H1 (cell line): Measurements from ENCODE around the gene TRIOBP. TPM values are rescaled to one million over a fixed set of nuclear protein-coding genes. Genes with fewer than 3 reads are reported as not detected.

Experiments
- ASH2L ChIP-seq: fragments of 200-600, 300-600 bp; sonication (generic); IDR thresholded peaks from one replicate; pipeline ENCODE4 v1.7.1; 2017; ENCODE audit warnings: low read length
- CBX5 ChIP-seq: fragments of 300-800, 300-1000 bp; sonication (generic); IDR thresholded peaks from 2 replicates; pipeline ENCODE4 v1.7.1; 2016; ENCODE audit warnings: antibody characterized with exemption, low read length, low read depth
- CHD1 ChIP-seq: IDR thresholded peaks from 2 replicates; pipeline ENCODE4 v1.6.1; 2012; ENCODE audit warnings: low read depth, low read length, improper control_type of control experiment
- CHD2 ChIP-seq: IDR thresholded peaks from 2 replicates; pipeline ENCODE4 v1.6.1; 2012; ENCODE audit warnings: low read length, improper control_type of control experiment
- FOSL1 ChIP-seq: IDR thresholded peaks from 2 replicates; pipeline ENCODE4 v1.6.1; 2011; ENCODE audit warnings: mild to moderate bottlenecking, low read depth, low read length, moderate library complexity; ENCODE audit not compliant: insufficient read depth
- JUN ChIP-seq: IDR thresholded peaks from 2 replicates; pipeline ENCODE4 v1.6.1; 2011; ENCODE audit warnings: low read depth, mild to moderate bottlenecking, improper control_type of control experiment, low read length
- MAFK ChIP-seq: IDR thresholded peaks from 2 replicates; pipeline ENCODE4 v1.6.1; 2012; ENCODE audit warnings: low read depth, mild to moderate bottlenecking, improper control_type of control experiment, low read length
- NRF1 ChIP-seq: IDR thresholded peaks from 2 replicates; pipeline ENCODE4 v1.6.1; 2011; ENCODE audit warnings: mild to moderate bottlenecking, low read depth, low read length, improper control_type of control experiment
- RBBP5 ChIP-seq: IDR thresholded peaks from 2 replicates; pipeline ENCODE4 v1.7.1; 2012; ENCODE audit warnings: low read depth, mild to moderate bottlenecking, inconsistent platforms, low read length, moderate library complexity, borderline replicate concordance
- SIRT6 ChIP-seq: IDR thresholded peaks from one replicate; pipeline ENCODE4 v1.7.1; 2012; ENCODE audit warnings: low read length, inconsistent platforms
- polyA plus RNA-seq, 7 experiments: library from polyadenylated mRNA; depleted of rRNA in 3 of 7; stranded (reverse) in 5 of 7; unstranded in 2 of 7; fragments of >200 nt in 5 of 7; fragments of 200-250 nt in 2 of 7; gene quantifications; 1 replicate in 5 of 7; 2 replicates in 1 of 7; 4 replicates in 1 of 7; pipeline versions ENCODE4 v1.2.1 to v1.2.3, GENCODE V29; 2011 to 2013; ENCODE audit warnings: missing spikeins in 2 of 7, mixed read lengths in 2 of 7
- total RNA-seq: library from RNA; stranded (reverse); fragmentation: NEBNext Ultra II Directional; extraction: Animal tissue kit (Norgen Biotek cat#: 25700); gene quantifications from 2 replicates; pipeline ENCODE4 v1.2.1, GENCODE V29; 2021
- TF ChIP-seq, protein P1 (sequence below): fragments of 300-600 bp; sonication (generic); IDR thresholded peaks from 2 replicates; pipeline ENCODE4 v1.7.1; 2012; ENCODE audit warnings: low read length, moderate library complexity, mild to moderate bottlenecking, inconsistent platforms; ENCODE audit not compliant: insufficient replicate concordance
- TF ChIP-seq, protein P2 (sequence below): IDR thresholded peaks from 2 replicates; pipeline ENCODE4 v1.6.1; 2012; ENCODE audit warnings: inconsistent platforms

Gene TRIOBP
- total and polyA plus RNA-seq, 2 of the 8 experiments (the other 6 are each of a cell fraction or from before 2014, with no cell fraction given) = 18.2 to 27.3 TPM

DNA sequence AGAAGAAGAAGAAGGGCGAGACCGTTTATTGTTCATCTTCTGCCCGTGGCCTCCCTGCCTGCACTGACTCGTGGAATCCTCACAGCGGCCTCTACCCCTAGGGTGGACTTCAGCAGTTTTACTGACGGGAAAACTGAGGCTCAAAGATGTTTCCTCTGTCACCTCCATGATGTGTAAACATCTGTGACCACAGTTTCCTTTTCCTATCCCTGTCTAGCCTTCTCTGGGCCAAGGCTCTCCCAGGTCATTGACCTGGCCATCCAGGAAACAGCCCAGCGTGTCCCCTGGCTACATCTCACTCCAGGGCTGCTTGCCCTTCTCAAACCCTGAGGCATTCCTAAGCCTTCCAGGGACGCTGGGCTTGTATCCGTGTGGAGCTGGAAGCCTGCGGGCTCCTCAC is 61.8 kb downstream of the TRIOBP start (continued):
- TF ChIP-seq, protein P1, sequence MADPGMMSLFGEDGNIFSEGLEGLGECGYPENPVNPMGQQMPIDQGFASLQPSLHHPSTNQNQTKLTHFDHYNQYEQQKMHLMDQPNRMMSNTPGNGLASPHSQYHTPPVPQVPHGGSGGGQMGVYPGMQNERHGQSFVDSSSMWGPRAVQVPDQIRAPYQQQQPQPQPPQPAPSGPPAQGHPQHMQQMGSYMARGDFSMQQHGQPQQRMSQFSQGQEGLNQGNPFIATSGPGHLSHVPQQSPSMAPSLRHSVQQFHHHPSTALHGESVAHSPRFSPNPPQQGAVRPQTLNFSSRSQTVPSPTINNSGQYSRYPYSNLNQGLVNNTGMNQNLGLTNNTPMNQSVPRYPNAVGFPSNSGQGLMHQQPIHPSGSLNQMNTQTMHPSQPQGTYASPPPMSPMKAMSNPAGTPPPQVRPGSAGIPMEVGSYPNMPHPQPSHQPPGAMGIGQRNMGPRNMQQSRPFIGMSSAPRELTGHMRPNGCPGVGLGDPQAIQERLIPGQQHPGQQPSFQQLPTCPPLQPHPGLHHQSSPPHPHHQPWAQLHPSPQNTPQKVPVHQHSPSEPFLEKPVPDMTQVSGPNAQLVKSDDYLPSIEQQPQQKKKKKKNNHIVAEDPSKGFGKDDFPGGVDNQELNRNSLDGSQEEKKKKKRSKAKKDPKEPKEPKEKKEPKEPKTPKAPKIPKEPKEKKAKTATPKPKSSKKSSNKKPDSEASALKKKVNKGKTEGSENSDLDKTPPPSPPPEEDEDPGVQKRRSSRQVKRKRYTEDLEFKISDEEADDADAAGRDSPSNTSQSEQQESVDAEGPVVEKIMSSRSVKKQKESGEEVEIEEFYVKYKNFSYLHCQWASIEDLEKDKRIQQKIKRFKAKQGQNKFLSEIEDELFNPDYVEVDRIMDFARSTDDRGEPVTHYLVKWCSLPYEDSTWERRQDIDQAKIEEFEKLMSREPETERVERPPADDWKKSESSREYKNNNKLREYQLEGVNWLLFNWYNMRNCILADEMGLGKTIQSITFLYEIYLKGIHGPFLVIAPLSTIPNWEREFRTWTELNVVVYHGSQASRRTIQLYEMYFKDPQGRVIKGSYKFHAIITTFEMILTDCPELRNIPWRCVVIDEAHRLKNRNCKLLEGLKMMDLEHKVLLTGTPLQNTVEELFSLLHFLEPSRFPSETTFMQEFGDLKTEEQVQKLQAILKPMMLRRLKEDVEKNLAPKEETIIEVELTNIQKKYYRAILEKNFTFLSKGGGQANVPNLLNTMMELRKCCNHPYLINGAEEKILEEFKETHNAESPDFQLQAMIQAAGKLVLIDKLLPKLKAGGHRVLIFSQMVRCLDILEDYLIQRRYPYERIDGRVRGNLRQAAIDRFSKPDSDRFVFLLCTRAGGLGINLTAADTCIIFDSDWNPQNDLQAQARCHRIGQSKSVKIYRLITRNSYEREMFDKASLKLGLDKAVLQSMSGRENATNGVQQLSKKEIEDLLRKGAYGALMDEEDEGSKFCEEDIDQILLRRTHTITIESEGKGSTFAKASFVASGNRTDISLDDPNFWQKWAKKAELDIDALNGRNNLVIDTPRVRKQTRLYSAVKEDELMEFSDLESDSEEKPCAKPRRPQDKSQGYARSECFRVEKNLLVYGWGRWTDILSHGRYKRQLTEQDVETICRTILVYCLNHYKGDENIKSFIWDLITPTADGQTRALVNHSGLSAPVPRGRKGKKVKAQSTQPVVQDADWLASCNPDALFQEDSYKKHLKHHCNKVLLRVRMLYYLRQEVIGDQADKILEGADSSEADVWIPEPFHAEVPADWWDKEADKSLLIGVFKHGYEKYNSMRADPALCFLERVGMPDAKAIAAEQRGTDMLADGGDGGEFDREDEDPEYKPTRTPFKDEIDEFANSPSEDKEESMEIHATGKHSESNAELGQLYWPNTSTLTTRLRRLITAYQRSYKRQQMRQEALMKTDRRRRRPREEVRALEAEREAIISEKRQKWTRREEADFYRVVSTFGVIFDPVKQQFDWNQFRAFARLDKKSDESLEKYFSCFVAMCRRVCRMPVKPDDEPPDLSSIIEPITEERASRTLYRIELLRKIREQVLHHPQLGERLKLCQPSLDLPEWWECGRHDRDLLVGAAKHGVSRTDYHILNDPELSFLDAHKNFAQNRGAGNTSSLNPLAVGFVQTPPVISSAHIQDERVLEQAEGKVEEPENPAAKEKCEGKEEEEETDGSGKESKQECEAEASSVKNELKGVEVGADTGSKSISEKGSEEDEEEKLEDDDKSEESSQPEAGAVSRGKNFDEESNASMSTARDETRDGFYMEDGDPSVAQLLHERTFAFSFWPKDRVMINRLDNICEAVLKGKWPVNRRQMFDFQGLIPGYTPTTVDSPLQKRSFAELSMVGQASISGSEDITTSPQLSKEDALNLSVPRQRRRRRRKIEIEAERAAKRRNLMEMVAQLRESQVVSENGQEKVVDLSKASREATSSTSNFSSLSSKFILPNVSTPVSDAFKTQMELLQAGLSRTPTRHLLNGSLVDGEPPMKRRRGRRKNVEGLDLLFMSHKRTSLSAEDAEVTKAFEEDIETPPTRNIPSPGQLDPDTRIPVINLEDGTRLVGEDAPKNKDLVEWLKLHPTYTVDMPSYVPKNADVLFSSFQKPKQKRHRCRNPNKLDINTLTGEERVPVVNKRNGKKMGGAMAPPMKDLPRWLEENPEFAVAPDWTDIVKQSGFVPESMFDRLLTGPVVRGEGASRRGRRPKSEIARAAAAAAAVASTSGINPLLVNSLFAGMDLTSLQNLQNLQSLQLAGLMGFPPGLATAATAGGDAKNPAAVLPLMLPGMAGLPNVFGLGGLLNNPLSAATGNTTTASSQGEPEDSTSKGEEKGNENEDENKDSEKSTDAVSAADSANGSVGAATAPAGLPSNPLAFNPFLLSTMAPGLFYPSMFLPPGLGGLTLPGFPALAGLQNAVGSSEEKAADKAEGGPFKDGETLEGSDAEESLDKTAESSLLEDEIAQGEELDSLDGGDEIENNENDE = no peak
- no peak for TF ChIP-seq SIRT6
- no peak for TF ChIP-seq NRF1
- TF ChIP-seq CHD1 = no peak
- TF ChIP-seq ASH2L = no peak
- no peak for TF ChIP-seq JUN
- TF ChIP-seq MAFK = no peak
- TF ChIP-seq FOSL1 = no peak
- TF ChIP-seq CHD2 = no peak
- TF ChIP-seq RBBP5 = no peak
- TF ChIP-seq, protein P2, sequence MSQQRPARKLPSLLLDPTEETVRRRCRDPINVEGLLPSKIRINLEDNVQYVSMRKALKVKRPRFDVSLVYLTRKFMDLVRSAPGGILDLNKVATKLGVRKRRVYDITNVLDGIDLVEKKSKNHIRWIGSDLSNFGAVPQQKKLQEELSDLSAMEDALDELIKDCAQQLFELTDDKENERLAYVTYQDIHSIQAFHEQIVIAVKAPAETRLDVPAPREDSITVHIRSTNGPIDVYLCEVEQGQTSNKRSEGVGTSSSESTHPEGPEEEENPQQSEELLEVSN = no peak
- TF ChIP-seq CBX5 = no peak
